ENCODE measurements around the gene HOXC11. TPM values are rescaled to one million over a fixed set of nuclear protein-coding genes. Genes with fewer than 3 reads are reported as not detected.

The HOXC11 gene
- total and polyA plus RNA-seq, 10 of the 15 experiments (the other 5 are each of a cell fraction or from before 2014, with no cell fraction given), result not detected

DNA sequence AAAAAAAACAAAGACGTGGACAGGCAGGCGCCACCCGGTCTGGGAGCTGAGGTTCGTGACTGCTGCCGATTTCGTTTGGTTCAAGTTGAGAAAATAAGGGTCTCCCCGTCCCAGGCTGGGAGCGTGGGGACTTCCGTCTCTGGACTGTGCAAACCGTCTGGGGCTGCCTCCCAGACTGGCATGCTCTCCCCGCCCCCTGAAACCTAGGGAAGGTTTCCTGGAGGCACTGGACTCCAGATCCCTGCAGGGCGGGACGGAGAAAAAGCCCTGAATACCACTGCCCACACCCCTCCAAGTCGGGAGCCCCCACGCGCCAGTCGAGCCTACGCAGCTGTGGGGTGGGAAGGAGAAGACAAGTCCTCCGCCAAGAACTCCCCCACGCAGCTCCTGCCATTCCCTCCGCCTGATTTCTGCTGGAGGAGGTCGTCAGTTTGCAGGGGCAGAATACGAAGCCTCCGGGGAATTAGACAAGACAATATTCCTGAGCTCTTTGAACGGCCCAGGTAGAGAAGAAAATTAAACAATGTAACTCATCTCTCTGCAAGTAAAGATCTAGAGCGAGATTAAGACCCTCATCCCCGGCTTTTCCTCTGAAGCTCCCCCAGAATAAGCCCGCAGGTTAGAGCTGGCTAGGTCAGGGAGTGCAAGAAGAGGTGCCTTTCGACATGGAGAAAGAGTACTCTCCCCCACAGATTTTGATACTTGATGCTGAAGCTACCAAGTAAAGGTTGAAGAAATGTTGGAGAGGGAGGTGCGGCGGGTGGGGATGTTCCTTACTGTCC is 44.7 kb upstream of the HOXC11 start:
- CTCF ChIA-PET, result interaction anchor here (0.6 to 1.7 kb wide), 2 partner anchors 40 to 189 kb away, joined by 3 read pairs; no protein-coding TSS in a partner anchor

DNA sequence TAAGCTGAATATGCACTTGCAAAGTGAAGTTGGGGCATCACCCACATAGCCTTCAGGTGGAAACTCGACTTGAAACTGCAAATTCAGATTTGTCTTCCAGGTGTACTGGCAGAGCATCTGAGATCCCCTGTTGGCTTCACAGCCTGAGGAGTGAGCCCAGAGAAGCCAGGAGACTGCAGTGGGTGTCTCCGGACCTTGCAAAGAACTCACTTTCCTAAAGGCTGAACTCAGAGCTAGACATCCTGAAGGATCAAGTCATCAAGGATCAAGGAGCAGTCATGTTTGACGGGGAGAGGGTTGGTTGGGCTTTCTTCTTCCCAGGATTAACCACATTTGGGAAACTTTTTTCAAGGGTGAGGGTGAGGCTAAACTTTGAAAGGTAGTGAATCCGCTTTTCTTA is 43.4 kb upstream of the HOXC11 start:
- RAD21 ChIA-PET (ENCODE audit: unreplicated experiment), result no interaction called here
- H3K27me3 ChIP-seq (replicated peaks in 1 of 2; ENCODE audit: control insufficient read depth in 2 of 2, insufficient read depth in 2 of 2, low read length in 1 of 2), result peaks cover 12 to 43% of the 10 kb centered on the region in 2 experiments
- no peaks in the 10 kb centered on the region for H3K36me3 ChIP-seq (ENCODE audit: control insufficient read depth in 2 of 2, insufficient read depth in 2 of 2, low read length in 1 of 2)
- no peak overlapping the region for H2AFZ ChIP-seq (ENCODE audit: control insufficient read depth, low read depth, low read length)
- no peak overlapping the region for H3K4me3 ChIP-seq
- H3K4me1 ChIP-seq (ENCODE audit: control insufficient read depth, insufficient read depth, low read length), result no peaks in the 10 kb centered on the region
- CTCF ChIA-PET, result interaction anchor here (1.7 kb wide), 1 partner anchor 42 kb away, joined by 3 read pairs; no protein-coding TSS in a partner anchor
- in situ Hi-C loops (cut with MboI) (no loop called here), intact Hi-C loops (cut with micrococcal nuclease; ENCODE audit: unreplicated experiment) (no loop called here)
- no TSS peak for BruUV-seq (replicated peaks)
- ATAC-seq (no peak), DNase-seq (ENCODE audit: low read depth, low spot score) (no peak), FAIRE-seq (no peak)
- H3K79me2 ChIP-seq (ENCODE audit: control insufficient read depth, insufficient read depth, low read length), result no peaks in the 10 kb centered on the region
- SMC1A ChIA-PET (ENCODE audit: uncharacterized antibody, unreplicated experiment), result no interaction called here
- no peak overlapping the region for H3K27ac ChIP-seq (ENCODE audit: control insufficient read depth, insufficient read depth)
- WGBS (ENCODE audit: insufficient coverage, insufficient replicate concordance, low lambda C conversion rate, missing lambda C conversion rate), result 3% methylated on average over 4 of the region's 4 CpGs
- H4K20me1 ChIP-seq (ENCODE audit: control insufficient read depth, insufficient read depth), result no peaks in the 10 kb centered on the region; the same call in 1 of the 2 replicates
- H3K4me2 ChIP-seq (ENCODE audit: control insufficient read depth, insufficient read depth), result no peak overlapping the region
- no peak overlapping the region for H3K9ac ChIP-seq (ENCODE audit: control insufficient read depth, insufficient read depth, low read length)
- POLR2A ChIA-PET, result no interaction called here
- no peaks in the 10 kb centered on the region for H3K9me3 ChIP-seq (replicated peaks; ENCODE audit: control insufficient read depth, insufficient read depth, low read length)
- no peak for TF ChIP-seq YBX1 (IDR thresholded peaks at IDR 0.05)
- TF ChIP-seq SREBF1 (IDR thresholded peaks at IDR 0.05; ENCODE audit: low read length), result no peak
- TF ChIP-seq, protein P1, sequence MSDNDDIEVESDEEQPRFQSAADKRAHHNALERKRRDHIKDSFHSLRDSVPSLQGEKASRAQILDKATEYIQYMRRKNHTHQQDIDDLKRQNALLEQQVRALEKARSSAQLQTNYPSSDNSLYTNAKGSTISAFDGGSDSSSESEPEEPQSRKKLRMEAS (IDR thresholded peaks at IDR 0.05; ENCODE audit: low read depth, low read length), result no peak
- no peak for TF ChIP-seq SIN3A (IDR thresholded peaks at IDR 0.05; ENCODE audit: low read depth, low read length)
- no peak for TF ChIP-seq ZNF384 (IDR thresholded peaks at IDR 0.05; ENCODE audit: borderline replicate concordance, low read depth, low read length)
- TF ChIP-seq, protein P2, sequence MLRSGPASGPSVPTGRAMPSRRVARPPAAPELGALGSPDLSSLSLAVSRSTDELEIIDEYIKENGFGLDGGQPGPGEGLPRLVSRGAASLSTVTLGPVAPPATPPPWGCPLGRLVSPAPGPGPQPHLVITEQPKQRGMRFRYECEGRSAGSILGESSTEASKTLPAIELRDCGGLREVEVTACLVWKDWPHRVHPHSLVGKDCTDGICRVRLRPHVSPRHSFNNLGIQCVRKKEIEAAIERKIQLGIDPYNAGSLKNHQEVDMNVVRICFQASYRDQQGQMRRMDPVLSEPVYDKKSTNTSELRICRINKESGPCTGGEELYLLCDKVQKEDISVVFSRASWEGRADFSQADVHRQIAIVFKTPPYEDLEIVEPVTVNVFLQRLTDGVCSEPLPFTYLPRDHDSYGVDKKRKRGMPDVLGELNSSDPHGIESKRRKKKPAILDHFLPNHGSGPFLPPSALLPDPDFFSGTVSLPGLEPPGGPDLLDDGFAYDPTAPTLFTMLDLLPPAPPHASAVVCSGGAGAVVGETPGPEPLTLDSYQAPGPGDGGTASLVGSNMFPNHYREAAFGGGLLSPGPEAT (IDR thresholded peaks at IDR 0.05; ENCODE audit: low read depth), result no peak
- TF ChIP-seq FOXK2 (IDR thresholded peaks at IDR 0.05), result no peak
- TF ChIP-seq, protein P3, sequence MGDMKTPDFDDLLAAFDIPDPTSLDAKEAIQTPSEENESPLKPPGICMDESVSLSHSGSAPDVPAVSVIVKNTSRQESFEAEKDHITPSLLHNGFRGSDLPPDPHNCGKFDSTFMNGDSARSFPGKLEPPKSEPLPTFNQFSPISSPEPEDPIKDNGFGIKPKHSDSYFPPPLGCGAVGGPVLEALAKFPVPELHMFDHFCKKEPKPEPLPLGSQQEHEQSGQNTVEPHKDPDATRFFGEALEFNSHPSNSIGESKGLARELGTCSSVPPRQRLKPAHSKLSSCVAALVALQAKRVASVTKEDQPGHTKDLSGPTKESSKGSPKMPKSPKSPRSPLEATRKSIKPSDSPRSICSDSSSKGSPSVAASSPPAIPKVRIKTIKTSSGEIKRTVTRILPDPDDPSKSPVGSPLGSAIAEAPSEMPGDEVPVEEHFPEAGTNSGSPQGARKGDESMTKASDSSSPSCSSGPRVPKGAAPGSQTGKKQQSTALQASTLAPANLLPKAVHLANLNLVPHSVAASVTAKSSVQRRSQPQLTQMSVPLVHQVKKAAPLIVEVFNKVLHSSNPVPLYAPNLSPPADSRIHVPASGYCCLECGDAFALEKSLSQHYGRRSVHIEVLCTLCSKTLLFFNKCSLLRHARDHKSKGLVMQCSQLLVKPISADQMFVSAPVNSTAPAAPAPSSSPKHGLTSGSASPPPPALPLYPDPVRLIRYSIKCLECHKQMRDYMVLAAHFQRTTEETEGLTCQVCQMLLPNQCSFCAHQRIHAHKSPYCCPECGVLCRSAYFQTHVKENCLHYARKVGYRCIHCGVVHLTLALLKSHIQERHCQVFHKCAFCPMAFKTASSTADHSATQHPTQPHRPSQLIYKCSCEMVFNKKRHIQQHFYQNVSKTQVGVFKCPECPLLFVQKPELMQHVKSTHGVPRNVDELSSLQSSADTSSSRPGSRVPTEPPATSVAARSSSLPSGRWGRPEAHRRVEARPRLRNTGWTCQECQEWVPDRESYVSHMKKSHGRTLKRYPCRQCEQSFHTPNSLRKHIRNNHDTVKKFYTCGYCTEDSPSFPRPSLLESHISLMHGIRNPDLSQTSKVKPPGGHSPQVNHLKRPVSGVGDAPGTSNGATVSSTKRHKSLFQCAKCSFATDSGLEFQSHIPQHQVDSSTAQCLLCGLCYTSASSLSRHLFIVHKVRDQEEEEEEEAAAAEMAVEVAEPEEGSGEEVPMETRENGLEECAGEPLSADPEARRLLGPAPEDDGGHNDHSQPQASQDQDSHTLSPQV (IDR thresholded peaks at IDR 0.05), result no peak
- no peak for TF ChIP-seq PAX8 (IDR thresholded peaks at IDR 0.05)

More for the DNA sequence above, 44.7 kb upstream of the HOXC11 start:
- no peak overlapping the region for H3K4me2 ChIP-seq (ENCODE audit: control insufficient read depth, insufficient read depth)
- H2AFZ ChIP-seq (ENCODE audit: control insufficient read depth, low read depth, low read length), result no peak overlapping the region
- WGBS (ENCODE audit: insufficient coverage, insufficient replicate concordance, low lambda C conversion rate, missing lambda C conversion rate), result 11% methylated on average over 31 of the region's 31 CpGs
- H3K4me1 ChIP-seq (ENCODE audit: control insufficient read depth, insufficient read depth, low read length), result no peaks in the 10 kb centered on the region
- ChIA-PET RAD21 (ENCODE audit: unreplicated experiment) (no interaction called here), POLR2A (interaction anchor here (1.0 kb wide), 1 partner anchor 44 kb away, joined by 3 read pairs; no protein-coding TSS in a partner anchor), SMC1A (ENCODE audit: uncharacterized antibody, unreplicated experiment) (interaction anchor here (1.2 kb wide), 1 partner anchor 135 kb away, joined by 3 read pairs; no protein-coding TSS in a partner anchor)
- FAIRE-seq (no peak), ATAC-seq (no peak), DNase-seq (ENCODE audit: low read depth, low spot score) (no peak)
- TF ChIP-seq BACH1 (IDR thresholded peaks at IDR 0.05; ENCODE audit: borderline replicate concordance), result no peak
- TF ChIP-seq SUZ12 (IDR thresholded peaks at IDR 0.05; ENCODE audit: unreplicated experiment), result peak; percentile 46
- in situ Hi-C loops (cut with MboI), result no loop called here
- no TSS peak for BruUV-seq (replicated peaks)
- no peak overlapping the region for H3K9ac ChIP-seq (ENCODE audit: control insufficient read depth, insufficient read depth, low read length)
- no peaks in the 10 kb centered on the region for H3K79me2 ChIP-seq (ENCODE audit: control insufficient read depth, insufficient read depth, low read length)
- no peaks in the 10 kb centered on the region for H3K36me3 ChIP-seq (ENCODE audit: control insufficient read depth in 2 of 2, insufficient read depth in 2 of 2, low read length in 1 of 2)
- H3K27ac ChIP-seq (ENCODE audit: control insufficient read depth, insufficient read depth), result no peak overlapping the region
- intact Hi-C loops (cut with micrococcal nuclease; ENCODE audit: unreplicated experiment), result no loop called here
- H3K9me3 ChIP-seq (replicated peaks; ENCODE audit: control insufficient read depth, insufficient read depth, low read length), result no peaks in the 10 kb centered on the region
- no peak overlapping the region for H3K4me3 ChIP-seq
- H4K20me1 ChIP-seq (ENCODE audit: control insufficient read depth, insufficient read depth), result no peaks in the 10 kb centered on the region
- H3K27me3 ChIP-seq (replicated peaks in 1 of 2; ENCODE audit: control insufficient read depth in 2 of 2, insufficient read depth in 2 of 2, low read length in 1 of 2), result peaks cover 10 to 34% of the 10 kb centered on the region in 2 experiments

All from GM12878 (cell line).